Caco-2 (cell line): ENCODE results near the gene OR2AG1. TPM values are rescaled to one million over a fixed set of nuclear protein-coding genes. Genes with fewer than 3 reads are reported as not detected.

Experiments used
- BruUV-seq: library from RNA; stranded (reverse); fragments of 400-500 nt; replicated peaks from 2 replicates; lab custom pipeline; 2021; lab: Mats Ljungman, UMichigan
- CTCF ChIA-PET: fragments of 300-600 bp; sonication (Branson Sonifier 250); formaldehyde crosslinking; loops from one replicate; lab custom pipeline; 2022; ENCODE audit warnings: antibody characterized with exemption; lab: Charles Lee
- POLR2A ChIA-PET: fragments of 300-600 bp; sonication (Branson Sonifier 250); formaldehyde crosslinking; loops from one replicate; lab custom pipeline; 2022; ENCODE audit warnings: antibody characterized with exemption; lab: Charles Lee
- DNase-seq, 2 experiments: peaks; one replicate each; pipeline versions ENCODE4 v3.0.0 to v3.0.0-alpha.2; 2020 to 2022
- H3K27me3 ChIP-seq: replicated peaks from 2 replicates; pipeline ENCODE4 v1.6.0; 2011; ENCODE audit warnings: low read length; ENCODE audit not compliant: control insufficient read depth, insufficient read depth
- H3K36me3 ChIP-seq: 2 replicates; pipeline ENCODE4 v1.5.1; 2011; ENCODE audit warnings: low read length; ENCODE audit not compliant: control insufficient read depth, insufficient read depth
- H3K4me1 ChIP-seq: fragments of 250-450 bp; sonication (Bioruptor Pico); 2 replicates; pipeline ENCODE4 v1.5.1; 2020; ENCODE audit warnings: mild to moderate bottlenecking
- H3K4me3 ChIP-seq: 2 replicates; pipeline ENCODE4 v1.5.1; 2011; ENCODE audit warnings: low read depth, mild to moderate bottlenecking, control low read depth, low read length
- H3K9me3 ChIP-seq: fragments of 250-450 bp; sonication (Bioruptor Pico); 2 replicates; pipeline ENCODE4 v1.5.1; 2020; ENCODE audit warnings: mild to moderate bottlenecking, moderate library complexity
- H3K27ac Mint-ChIP-seq: one replicate; pipeline ENCODE4 v1.8.0; 2022; ENCODE audit warnings: mixed read lengths; ENCODE audit not compliant: unreplicated experiment
- H3K27me3 Mint-ChIP-seq: one replicate; pipeline ENCODE4 v1.8.0; 2022; ENCODE audit warnings: mixed read lengths; ENCODE audit not compliant: insufficient read depth, unreplicated experiment
- H3K36me3 Mint-ChIP-seq: one replicate; pipeline ENCODE4 v1.8.0; 2022; ENCODE audit warnings: mild to moderate bottlenecking, mixed read lengths; ENCODE audit not compliant: insufficient read depth, unreplicated experiment
- H3K4me1 Mint-ChIP-seq: one replicate; pipeline ENCODE4 v1.8.0; 2022; ENCODE audit warnings: low read depth, mixed read lengths; ENCODE audit not compliant: unreplicated experiment
- H3K4me3 Mint-ChIP-seq: one replicate; pipeline ENCODE4 v1.8.0; 2022; ENCODE audit warnings: mild to moderate bottlenecking, moderate library complexity, mixed read lengths; ENCODE audit not compliant: unreplicated experiment
- H3K9me3 Mint-ChIP-seq: one replicate; pipeline ENCODE4 v1.8.0; 2022; ENCODE audit warnings: mixed read lengths; ENCODE audit not compliant: unreplicated experiment
- intact Hi-C: fragments of 100-400 bp; cut with micrococcal nuclease; formaldehyde crosslinking; loops from one replicate; pipeline ENCODE4 v1.10.0; 2022; ENCODE audit not compliant: unreplicated experiment
- total RNA-seq: library from RNA; stranded (reverse); gene quantifications from 2 replicates; pipeline ENCODE4 v1.2.3, GENCODE V29; 2022
- TF ChIP-seq, protein P1 (sequence below), 2 experiments: fragments of 200-600 bp in 1 of 2; IDR thresholded peaks; 1 replicate in 1 of 2; 2 replicates in 1 of 2; pipeline versions ENCODE4 v1.5.1 to v1.8.0; 2011 to 2022; ENCODE audit warnings: antibody characterized with exemption in 1 of 2, control low read depth in 1 of 2, inconsistent platforms in 1 of 2, low read depth in 1 of 2, low read length in 1 of 2, mild to moderate bottlenecking in 1 of 2, moderate library complexity in 1 of 2; ENCODE audit not compliant: insufficient read depth in 1 of 2, severe bottlenecking in 1 of 2, unreplicated experiment in 1 of 2

The OR2AG1 gene
- total RNA-seq, 1 experiment from 2014 or later: not detected

DNA sequence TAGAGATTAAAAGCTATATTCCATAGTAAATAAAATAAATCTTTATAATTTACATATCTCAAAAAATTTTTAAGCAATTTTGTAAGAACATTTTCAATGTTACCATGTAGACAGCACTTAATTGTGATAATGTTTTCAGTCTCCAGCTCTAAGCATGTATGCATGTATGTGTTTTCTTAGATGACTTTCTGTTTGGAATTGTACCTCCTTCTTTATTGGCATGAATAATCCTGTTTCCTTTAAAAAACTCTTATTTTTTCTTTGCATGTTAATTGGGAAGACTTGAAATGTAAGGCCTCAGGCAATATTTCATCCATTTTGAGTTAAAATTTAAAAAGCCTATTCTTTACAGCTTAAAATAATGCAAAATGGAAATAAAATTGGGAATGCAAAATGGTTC lies 2.0 kb upstream of the OR2AG1 start:
- no peak for DNase-seq
- H3K27me3 ChIP-seq: no peaks in the 10 kb centered on the region
- Mint-ChIP-seq H3K4me3 (no peak overlapping the region), H3K27me3 (peaks cover 3% of the 10 kb centered on the region), H3K9me3 (no peaks in the 10 kb centered on the region), H3K27ac (no peak overlapping the region), H3K36me3 (no peaks in the 10 kb centered on the region), H3K4me1 (no peaks in the 10 kb centered on the region)
- H3K4me1 ChIP-seq: no peaks in the 10 kb centered on the region
- POLR2A ChIA-PET: no interaction called here
- 0 out of 2 replicates have a peak, but pooled peaks cover 3% of the 10 kb centered on the region for H3K9me3 ChIP-seq
- BruUV-seq: no TSS peak
- CTCF ChIA-PET: no interaction called here
- TF ChIP-seq, protein P1, sequence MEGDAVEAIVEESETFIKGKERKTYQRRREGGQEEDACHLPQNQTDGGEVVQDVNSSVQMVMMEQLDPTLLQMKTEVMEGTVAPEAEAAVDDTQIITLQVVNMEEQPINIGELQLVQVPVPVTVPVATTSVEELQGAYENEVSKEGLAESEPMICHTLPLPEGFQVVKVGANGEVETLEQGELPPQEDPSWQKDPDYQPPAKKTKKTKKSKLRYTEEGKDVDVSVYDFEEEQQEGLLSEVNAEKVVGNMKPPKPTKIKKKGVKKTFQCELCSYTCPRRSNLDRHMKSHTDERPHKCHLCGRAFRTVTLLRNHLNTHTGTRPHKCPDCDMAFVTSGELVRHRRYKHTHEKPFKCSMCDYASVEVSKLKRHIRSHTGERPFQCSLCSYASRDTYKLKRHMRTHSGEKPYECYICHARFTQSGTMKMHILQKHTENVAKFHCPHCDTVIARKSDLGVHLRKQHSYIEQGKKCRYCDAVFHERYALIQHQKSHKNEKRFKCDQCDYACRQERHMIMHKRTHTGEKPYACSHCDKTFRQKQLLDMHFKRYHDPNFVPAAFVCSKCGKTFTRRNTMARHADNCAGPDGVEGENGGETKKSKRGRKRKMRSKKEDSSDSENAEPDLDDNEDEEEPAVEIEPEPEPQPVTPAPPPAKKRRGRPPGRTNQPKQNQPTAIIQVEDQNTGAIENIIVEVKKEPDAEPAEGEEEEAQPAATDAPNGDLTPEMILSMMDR (IDR thresholded peaks at IDR 0.05; ENCODE audit: insufficient read depth in 1 of 2, low read depth in 1 of 2, low read length in 1 of 2, severe bottlenecking in 1 of 2, unreplicated experiment in 1 of 2): no peak
- H3K36me3 ChIP-seq: no peaks in the 10 kb centered on the region
- H3K4me3 ChIP-seq: no peak overlapping the region
- intact Hi-C loops: no loop called here

GRCh38 chr11:6790546-6790945 lies 7.7 kb downstream of the OR2AG1 start:
- DNase-seq: no peak
- no peaks in the 10 kb centered on the region for H3K9me3 Mint-ChIP-seq
- Histone ChIP-seq H3K27me3 (no peaks in the 10 kb centered on the region; the same call in 1 of the 2 replicates), H3K4me1 (no peaks in the 10 kb centered on the region), H3K4me3 (no peak overlapping the region), H3K36me3 (no peaks in the 10 kb centered on the region), H3K9me3 (no peaks in the 10 kb centered on the region)
- H3K4me1 Mint-ChIP-seq: no peaks in the 10 kb centered on the region
- peaks cover 18% of the 10 kb centered on the region for H3K27me3 Mint-ChIP-seq
- POLR2A ChIA-PET: no interaction called here
- intact Hi-C loops: no loop called here
- H3K36me3 Mint-ChIP-seq: no peaks in the 10 kb centered on the region
- no peak overlapping the region for H3K27ac Mint-ChIP-seq
- TF ChIP-seq, protein P1 (IDR thresholded peaks at IDR 0.05; ENCODE audit: insufficient read depth in 1 of 2, low read depth in 1 of 2, low read length in 1 of 2, severe bottlenecking in 1 of 2, unreplicated experiment in 1 of 2): no peak
- CTCF ChIA-PET: no interaction called here
- BruUV-seq: no TSS peak
- H3K4me3 Mint-ChIP-seq: no peak overlapping the region

GRCh38 chr11:6794639-6795038 lies 11.8 kb downstream of the OR2AG1 start:
- DNase-seq: no peak
- ChIA-PET POLR2A (no interaction called here), CTCF (no interaction called here)
- H3K4me3 ChIP-seq: no peak overlapping the region
- H3K27me3 ChIP-seq: no peaks in the 10 kb centered on the region; the same call in 1 of the 2 replicates
- H3K27ac Mint-ChIP-seq: no peak overlapping the region
- H3K27me3 Mint-ChIP-seq: peaks cover 14% of the 10 kb centered on the region
- no peaks in the 10 kb centered on the region for H3K36me3 ChIP-seq
- no TSS peak for BruUV-seq
- no peaks in the 10 kb centered on the region for H3K4me1 ChIP-seq
- H3K4me3 Mint-ChIP-seq: no peak overlapping the region
- H3K36me3 Mint-ChIP-seq: no peaks in the 10 kb centered on the region
- H3K9me3 Mint-ChIP-seq: no peaks in the 10 kb centered on the region
- H3K4me1 Mint-ChIP-seq: no peaks in the 10 kb centered on the region
- no peaks in the 10 kb centered on the region for H3K9me3 ChIP-seq
- TF ChIP-seq, protein P1 (IDR thresholded peaks at IDR 0.05; ENCODE audit: insufficient read depth in 1 of 2, low read depth in 1 of 2, low read length in 1 of 2, severe bottlenecking in 1 of 2, unreplicated experiment in 1 of 2): no peak
- intact Hi-C loops: no loop called here
